NT2/D1 (cell line): ENCODE results near the gene NRL.

Experiments used
- SUZ12 ChIP-seq: IDR thresholded peaks from 2 replicates; pipeline ENCODE4 v1.6.1; 2011; ENCODE audit not compliant: insufficient read length, insufficient read depth; ENCODE audit errors: extremely low read depth
- YY1 ChIP-seq: IDR thresholded peaks from 2 replicates; pipeline ENCODE4 v1.6.1; 2011; ENCODE audit not compliant: insufficient read length, insufficient read depth
- ZNF274 ChIP-seq: IDR thresholded peaks from 2 replicates; pipeline ENCODE4 v1.6.1; 2011; ENCODE audit warnings: mild to moderate bottlenecking, low read depth, low read length

GRCh38 chr14:24160499-24160849, 45.7 kb upstream of the NRL start:
- TF ChIP-seq SUZ12 (no peak), ZNF274 (no peak), YY1 (no peak)
